ENCODE measurements around the gene PDZD2. TPM values are rescaled to one million over a fixed set of nuclear protein-coding genes. Genes with fewer than 3 reads are reported as not detected.

Gene PDZD2
- total and polyA plus RNA-seq, 11 donors = 28.3 to 116 (median 80.6) TPM

- WGBS, 4 donors = 76 to 89% (median 85%) methylated on average over 3 of the region's 3 CpGs
- peaks cover 0 to 40% (median 16%) of the 10 kb centered on the region in 12 donors for H3K4me1 ChIP-seq
- intact Hi-C loops (cut with DNase I) = no loop called here
These were observed 351.8 kb downstream of the PDZD2 start for GRCh38 chr5:31990701-31991110.

DNA sequence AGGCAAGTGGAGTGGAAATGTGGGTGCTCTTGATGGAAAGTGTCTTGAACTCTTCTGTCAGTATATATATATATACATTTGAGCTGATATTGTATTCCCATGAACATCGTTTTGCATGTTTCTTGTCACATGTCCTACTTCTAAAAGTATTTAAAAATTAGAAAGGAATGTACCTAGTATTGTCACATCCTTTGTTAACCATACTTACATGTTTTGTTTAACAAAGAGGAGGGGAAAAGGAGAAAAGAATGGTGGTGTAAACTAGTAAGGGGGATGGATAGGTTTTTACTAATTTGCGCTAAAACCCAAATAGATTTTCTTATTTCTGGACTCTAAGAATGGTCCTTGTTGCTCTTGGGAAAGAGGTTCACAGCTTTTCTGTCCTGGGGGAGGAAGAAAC, 353.4 kb downstream of the PDZD2 start:
- H3K9me3 ChIP-seq = no peaks in the 10 kb centered on the region
- no peak for ATAC-seq
- H3K4me1 ChIP-seq = peaks cover 0 to 40% (median 16%) of the 10 kb centered on the region in 12 donors
- no peaks in the 10 kb centered on the region for H3K27me3 ChIP-seq
- intact Hi-C loops (cut with DNase I) = loop anchor here in 1 of 10 donors (2.0 kb wide), 1 partner anchor 20 kb away; no protein-coding TSS in a partner anchor
- no peak overlapping the region for H3K27ac ChIP-seq
- WGBS, 4 donors = 94 to 96% (median 95%) methylated on average over 2 of the region's 2 CpGs
- no peak for DNase-seq
- TF ChIP-seq POLR2A (IDR thresholded peaks at IDR 0.05) (no peak), CTCF (IDR thresholded peaks at IDR 0.05) (no peak)
- peaks cover 0 to 19% (median 0%) of the 10 kb centered on the region in 9 donors for H3K36me3 ChIP-seq
- no peak overlapping the region for H3K4me3 ChIP-seq

More at GRCh38 chr5:31990701-31991110, 351.8 kb downstream of the PDZD2 start:
- Histone ChIP-seq H3K27me3 (no peaks in the 10 kb centered on the region), H3K9me3 (no peaks in the 10 kb centered on the region), H3K36me3 (peaks cover 0 to 10% (median 0%) of the 10 kb centered on the region in 9 donors), H3K27ac (no peak overlapping the region), H3K4me3 (no peak overlapping the region)
- TF ChIP-seq CTCF (IDR thresholded peaks at IDR 0.05) = no peak
- no peak for TF ChIP-seq POLR2A (IDR thresholded peaks at IDR 0.05)
- ATAC-seq (peak in 1 of 4 donors; percentile 45), DNase-seq (no peak)

DNA sequence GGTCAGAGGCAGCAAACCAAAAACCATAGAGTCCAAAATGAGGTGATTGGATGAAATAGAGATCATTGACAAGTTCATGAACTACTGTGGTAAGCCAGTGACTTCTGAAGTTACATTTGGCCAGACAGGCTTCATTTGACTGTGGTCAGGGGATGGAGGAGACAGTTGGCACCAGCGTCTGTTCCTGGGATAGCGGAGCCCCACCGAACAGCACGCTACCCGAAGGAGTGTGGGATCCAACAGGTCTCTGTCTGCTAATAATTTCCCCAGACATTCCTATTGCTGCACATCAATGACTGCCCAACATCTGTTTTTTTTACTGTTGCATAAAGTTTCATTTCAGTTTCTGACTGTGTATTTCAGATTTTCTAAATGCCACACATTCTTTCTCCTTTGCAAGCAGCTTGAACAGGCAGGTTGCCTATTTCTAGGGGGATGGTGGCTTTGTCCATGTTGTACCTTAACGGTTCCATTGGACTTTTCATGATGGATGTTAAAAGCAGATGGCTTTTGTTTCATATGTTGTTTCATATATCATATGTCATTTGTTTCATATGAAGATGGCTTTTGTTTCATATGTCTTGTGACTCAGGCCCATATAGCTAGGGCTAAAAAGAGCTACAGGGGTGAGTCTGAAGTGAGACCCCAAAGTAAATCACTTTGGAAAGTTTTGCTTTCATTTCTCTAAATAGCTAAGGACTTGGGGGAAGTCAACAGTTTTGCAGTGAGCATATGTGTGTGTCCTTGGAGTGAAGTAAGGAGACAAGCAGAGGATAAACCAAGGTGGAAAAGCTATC, 354.4 kb downstream of the PDZD2 start:
- DNase-seq (no peak), ATAC-seq (peak in 1 of 4 donors; percentile 16)
- TF ChIP-seq CTCF (IDR thresholded peaks at IDR 0.05) (no peak), POLR2A (IDR thresholded peaks at IDR 0.05) (no peak)
- 43 to 67% (median 58%) methylated on average over 6 of the region's 6 CpGs for WGBS, 4 donors
- H3K27me3 ChIP-seq = no peaks in the 10 kb centered on the region
- intact Hi-C loops (cut with DNase I) = loop anchor here in 1 of 10 donors (2.0 kb wide), 1 partner anchor 19 kb away; no protein-coding TSS in a partner anchor
- no peak overlapping the region for H3K4me3 ChIP-seq
- H3K36me3 ChIP-seq = peaks cover 0 to 16% (median 0%) of the 10 kb centered on the region in 9 donors
- no peak overlapping the region for H3K27ac ChIP-seq
- H3K4me1 ChIP-seq = peaks cover 0 to 39% (median 16%) of the 10 kb centered on the region in 12 donors
- no peaks in the 10 kb centered on the region for H3K9me3 ChIP-seq

- 76 to 85% (median 79%) methylated on average over 4 of the region's 4 CpGs for WGBS, 4 donors
- Histone ChIP-seq H3K4me3 (no peak overlapping the region), H3K27me3 (no peaks in the 10 kb centered on the region), H3K27ac (no peak overlapping the region), H3K36me3 (peaks cover 0 to 30% (median 8%) of the 10 kb centered on the region in 9 donors), H3K4me1 (peaks cover 0 to 29% (median 15%) of the 10 kb centered on the region in 12 donors), H3K9me3 (no peaks in the 10 kb centered on the region)
- no peak for TF ChIP-seq POLR2A (IDR thresholded peaks at IDR 0.05)
- TF ChIP-seq CTCF (IDR thresholded peaks at IDR 0.05) = no peak
- ATAC-seq (no peak), DNase-seq (no peak)
- intact Hi-C loops (cut with DNase I) = no loop called here
These were observed 356.1 kb downstream of the PDZD2 start for GRCh38 chr5:31995006-31995405.

Data from heart left ventricle (tissue), 16 donors.